HG03097 (cell line): Measurements from ENCODE around the gene ETFDH.
"Not testable (repeated sequence)": the region's sequence is repeated elsewhere in the genome, so short reads cannot be mapped to it uniquely, and the experiment has no call there.

Source experiments
- ATAC-seq: cut with Tn5 transposase; IDR thresholded peaks from one replicate; pipeline ENCODE4 v1.9.1; 2021; ENCODE audit not compliant: unreplicated experiment, low FRiP score

The ETFDH gene

GRCh38 chr4:158750379-158750778 is 78.3 kb downstream of the ETFDH start:
- no peak for ATAC-seq

GRCh38 chr4:158754385-158755180 is 82.5 kb downstream of the ETFDH start:
- ATAC-seq: no peak

- not testable (repeated sequence) for ATAC-seq
Measured at GRCh38 chr4:158755819-158756218, 83.7 kb downstream of the ETFDH start.

GRCh38 chr4:158756588-158756987 is 84.5 kb downstream of the ETFDH start:
- no peak for ATAC-seq

- ATAC-seq: no peak
Measured at GRCh38 chr4:158758142-158758541, 86.0 kb downstream of the ETFDH start.

GRCh38 chr4:158758703-158759102 is 86.6 kb downstream of the ETFDH start:
- no peak for ATAC-seq
